Motor neuron (in vitro differentiated cells): ENCODE data around the gene GP5. TPM values are rescaled to one million over a fixed set of nuclear protein-coding genes. Genes with fewer than 3 reads are reported as not detected.
A peak's percentile ranks its signal among the peaks of the same experiment; 100 is the strongest.

Source experiments
- ATAC-seq, 8 experiments: fragments of 200-7000 bp; cut with Tn5 transposase; replicated peaks in 6 of 8; 2 replicates each; pipeline ENCODE4 v1.8.0; 2021; ENCODE audit warnings: mild to moderate bottlenecking in 8 of 8, moderate library complexity in 8 of 8
- H3K27ac ChIP-seq, 2 donors: fragments of 250-450 bp; sonication (Bioruptor Pico); 2 replicates each; pipeline ENCODE4 v1.9.0; 2021; ENCODE audit warnings: antibody characterized with exemption in 2 of 2, mild to moderate bottlenecking in 2 of 2, moderate library complexity in 1 of 2
- H3K4me1 ChIP-seq, 2 donors: fragments of 250-450 bp; sonication (Bioruptor Pico); replicated peaks in 1 of 2; 2 replicates each; pipeline ENCODE4 v1.6.1; 2021; ENCODE audit warnings: antibody characterized with exemption in 2 of 2, mild to moderate bottlenecking in 2 of 2, moderate library complexity in 1 of 2
- H3K4me3 ChIP-seq, 5 donors: fragments of 250-450 bp; sonication (Bioruptor Pico); 2 replicates each; pipeline ENCODE4 v1.9.0; 2021; ENCODE audit warnings: antibody characterized with exemption in 5 of 5, mild to moderate bottlenecking in 5 of 5, moderate library complexity in 4 of 5
- WGBS, 10 experiments: fragments of 450-650 bp; shearing (Covaris generic); methylation state at CpG; one replicate each; pipeline ENCODE4 v1.0.0; 2022; 5-methylcytosine and 5-hydroxymethylcytosine counted together
- in situ Hi-C, 9 experiments: fragments of 400-800 bp; cut with MboI; loops; one replicate each; pipeline ENCODE4 v1.15.0; 2021; ENCODE audit warnings: low sequenced_read_pairs in 9 of 9, low pct_unique_long_range_greater_than_20kb in 2 of 9; ENCODE audit not compliant: unreplicated experiment in 9 of 9
- total RNA-seq, 8 experiments: library from RNA; unstranded; fragments of 300-600 nt; gene quantifications; 2 replicates each; pipeline versions ENCODE4 v1.2.3 to v1.2.4, GENCODE V29; 2022

GP5 gene
- total RNA-seq, 8 experiments from 2014 or later = 0.05 to 4.0 (median 0.39) TPM

DNA sequence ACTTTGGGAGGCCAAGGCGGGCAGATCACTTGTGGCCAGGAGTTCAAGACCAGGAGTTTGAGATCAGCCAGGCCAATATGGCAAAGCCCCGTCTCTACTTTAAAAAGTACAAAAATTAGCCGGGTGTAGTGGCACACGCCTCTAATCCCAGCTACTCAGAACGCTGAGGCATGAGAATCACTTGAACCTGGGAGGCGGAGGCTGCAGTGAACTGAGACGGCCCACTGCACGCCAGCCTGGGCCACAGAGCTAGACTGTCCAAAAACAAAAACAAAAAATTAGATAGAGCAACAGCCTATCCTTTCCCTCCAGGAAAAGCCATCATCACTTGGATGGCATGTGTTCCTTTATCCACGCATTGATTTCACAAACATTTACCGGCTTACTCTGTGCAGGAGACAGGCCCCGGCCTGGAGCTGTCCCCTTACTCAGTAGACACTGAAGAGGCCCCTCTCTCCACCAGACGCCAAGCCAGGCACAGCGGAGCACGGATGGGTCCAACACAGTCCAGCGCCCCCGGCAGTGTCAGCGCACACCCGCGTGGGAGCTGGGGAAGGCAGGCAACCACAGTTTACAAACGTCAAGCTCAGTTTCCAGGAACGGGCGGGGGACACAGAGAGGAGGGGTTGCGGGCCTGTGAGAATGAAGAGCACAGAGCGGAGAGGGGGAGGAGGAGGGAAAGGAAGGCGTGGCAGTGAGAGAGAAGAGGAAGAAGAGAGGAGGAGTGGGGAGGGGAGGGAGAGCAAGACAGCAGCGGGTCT is 3.1 kb downstream of the GP5 start:
- Histone ChIP-seq H3K27ac (peak overlapping the region; percentile 47 to 72), H3K4me3 (no peak overlapping the region), H3K4me1 (peaks cover 22 to 29% of the 10 kb centered on the region in 2 donors)
- 60 to 80% (median 69%) methylated on average over 2 to 5 of the region's 26 CpGs; no CpG with 5 or more reads in 5 of the 10 experiments for WGBS, 10 experiments
- in situ Hi-C loops = loop anchor here in 1 of 9 experiments (10.0 kb wide), 1 partner anchor 61 kb away; no protein-coding TSS in a partner anchor
- ATAC-seq = peak; percentile 66 to 87 (median 73)

DNA sequence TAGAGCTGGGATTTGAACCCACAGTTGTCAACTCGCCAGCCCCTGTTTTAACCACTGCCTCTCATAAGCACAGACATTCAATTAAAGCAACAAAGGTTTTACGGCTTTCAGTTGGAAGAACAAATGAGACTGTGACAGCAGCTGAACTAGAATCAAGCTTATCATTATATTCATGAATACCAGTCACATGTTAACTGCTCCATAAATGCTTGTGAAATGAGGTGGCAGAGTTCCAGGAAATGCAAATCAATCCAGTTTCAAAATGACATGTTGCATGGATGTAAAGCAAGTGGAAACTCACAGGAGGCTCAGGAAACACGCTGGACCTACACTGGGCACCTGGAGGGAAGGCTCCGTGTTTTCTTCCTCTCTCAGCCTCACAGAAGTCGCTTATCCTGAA is 3.9 kb downstream of the GP5 start:
- WGBS, 10 experiments = 14 to 95% (median 54%) methylated on average over 1 to 5 of the region's 5 CpGs; no CpG with 5 or more reads in 1 of the 10 experiments
- peak; percentile 56 to 88 (median 71) for ATAC-seq
- peaks cover 22 to 29% of the 10 kb centered on the region in 2 donors for H3K4me1 ChIP-seq
- H3K4me3 ChIP-seq = no peak overlapping the region
- peak overlapping the region; percentile 51 to 72 for H3K27ac ChIP-seq
- in situ Hi-C loops = loop anchor here in 1 of 9 experiments (10.0 kb wide), 1 partner anchor 60 kb away; no protein-coding TSS in a partner anchor

DNA sequence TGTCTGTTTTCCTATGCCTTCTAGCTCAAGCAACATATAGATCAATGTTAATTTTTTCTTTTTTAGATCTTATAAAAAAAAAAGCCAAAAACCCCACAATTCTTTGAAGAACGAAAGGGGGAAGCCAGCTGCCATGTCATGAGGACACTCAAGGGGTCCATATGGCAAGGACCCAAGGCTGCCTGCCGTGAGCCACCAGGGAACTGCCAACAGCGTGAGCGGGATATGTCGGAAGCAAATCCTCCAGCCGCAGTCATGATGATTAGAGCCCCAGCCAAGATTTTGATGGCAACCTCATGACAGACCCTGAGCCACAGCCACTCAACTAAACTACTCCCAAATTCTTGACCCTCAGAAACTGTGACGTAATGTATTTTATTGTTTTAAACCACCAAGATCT is 6.5 kb downstream of the GP5 start:
- H3K4me3 ChIP-seq = no peak overlapping the region
- peaks cover 22 to 23% of the 10 kb centered on the region in 2 donors for H3K4me1 ChIP-seq
- H3K27ac ChIP-seq = no peak overlapping the region
- in situ Hi-C loops = loop anchor here in 1 of 9 experiments (10.0 kb wide), 1 partner anchor 58 kb away; no protein-coding TSS in a partner anchor
- 40 to 100% (median 92%) methylated on average over 1 to 7 of the region's 7 CpGs; no CpG with 5 or more reads in 1 of the 10 experiments for WGBS, 10 experiments
- ATAC-seq = no peak

DNA sequence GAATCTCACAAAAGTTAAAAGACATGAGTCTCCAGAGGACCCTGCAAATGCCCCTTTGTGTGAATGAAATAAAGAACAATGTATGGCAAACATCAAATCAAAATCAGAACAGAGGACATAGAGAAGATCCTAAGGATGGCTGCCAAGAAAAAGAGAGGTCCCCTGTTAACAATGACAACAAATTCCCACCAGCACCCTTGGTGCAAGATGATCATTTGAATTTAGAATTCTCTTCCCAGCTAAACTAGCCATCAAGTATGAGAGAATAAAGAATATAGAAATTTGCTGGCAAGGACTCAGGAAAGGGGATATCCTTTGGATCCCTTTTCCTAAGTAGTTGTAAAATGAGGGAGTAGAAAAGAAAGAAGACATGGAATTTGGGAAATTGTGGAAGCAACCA is 8.2 kb downstream of the GP5 start:
- Histone ChIP-seq H3K27ac (no peak overlapping the region), H3K4me1 (peaks cover 16 to 23% of the 10 kb centered on the region in 2 donors), H3K4me3 (no peak overlapping the region)
- no peak for ATAC-seq
- in situ Hi-C loops = loop anchor here in 1 of 9 experiments (10.0 kb wide), 1 partner anchor 56 kb away; no protein-coding TSS in a partner anchor

DNA sequence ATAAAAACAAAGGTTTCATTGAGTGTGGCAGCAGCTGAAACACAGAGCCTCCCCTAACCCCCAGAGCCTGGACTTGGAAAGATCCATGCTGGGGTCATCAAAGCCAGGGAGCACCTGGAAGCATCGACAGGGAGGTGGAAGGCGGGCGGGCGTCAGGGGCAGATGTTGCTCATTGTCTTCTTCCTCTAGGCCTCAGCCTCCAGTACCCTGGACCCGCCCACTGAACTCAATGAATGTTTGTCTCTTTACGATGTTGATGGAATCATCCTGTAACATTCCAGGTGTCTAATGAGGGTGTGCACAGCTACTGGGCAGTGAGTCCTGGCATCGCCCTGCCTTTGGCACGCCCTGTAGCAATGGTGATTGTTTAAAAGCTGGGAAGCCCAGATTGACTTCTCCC is 9.8 kb downstream of the GP5 start:
- H3K4me3 ChIP-seq = no peak overlapping the region
- H3K27ac ChIP-seq = no peak overlapping the region
- peaks cover under 1 to 10% of the 10 kb centered on the region in 2 donors for H3K4me1 ChIP-seq
- 80 to 100% (median 95%) methylated on average over 1 to 6 of the region's 8 CpGs; no CpG with 5 or more reads in 2 of the 10 experiments for WGBS, 10 experiments
- ATAC-seq = no peak
- in situ Hi-C loops = no loop called here

DNA sequence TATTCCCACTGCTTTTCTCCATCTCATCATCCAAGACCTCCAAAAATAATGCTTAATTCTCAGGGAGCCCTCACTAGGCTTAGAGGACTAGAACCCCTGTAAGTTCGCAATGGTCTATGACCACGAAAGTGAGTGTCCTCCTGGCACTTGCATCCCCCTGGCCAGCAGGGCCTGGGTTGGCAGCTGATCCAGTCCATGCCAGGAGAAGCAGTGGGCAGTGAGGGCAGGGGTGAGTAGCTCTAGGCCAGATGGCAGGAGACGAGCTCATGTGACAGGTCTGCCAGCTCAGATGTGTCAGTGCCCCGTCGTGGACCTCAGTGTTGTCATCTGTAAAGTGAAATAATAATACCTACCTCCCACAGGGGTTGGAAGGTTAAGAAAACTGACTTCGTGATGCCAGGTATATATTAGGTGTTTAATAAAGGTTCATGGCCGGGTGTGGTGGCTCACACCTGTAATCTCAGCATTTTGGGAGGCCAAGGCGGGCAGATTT is 11.1 kb downstream of the GP5 start:
- H3K4me1 ChIP-seq = peaks cover 0 to 8% of the 10 kb centered on the region in 2 donors
- WGBS, 10 experiments = 50 to 100% (median 92%) methylated on average over 1 to 6 of the region's 8 CpGs; no CpG with 5 or more reads in 6 of the 10 experiments
- H3K4me3 ChIP-seq = no peak overlapping the region
- ATAC-seq = no peak
- in situ Hi-C loops = no loop called here
- H3K27ac ChIP-seq = no peak overlapping the region

DNA sequence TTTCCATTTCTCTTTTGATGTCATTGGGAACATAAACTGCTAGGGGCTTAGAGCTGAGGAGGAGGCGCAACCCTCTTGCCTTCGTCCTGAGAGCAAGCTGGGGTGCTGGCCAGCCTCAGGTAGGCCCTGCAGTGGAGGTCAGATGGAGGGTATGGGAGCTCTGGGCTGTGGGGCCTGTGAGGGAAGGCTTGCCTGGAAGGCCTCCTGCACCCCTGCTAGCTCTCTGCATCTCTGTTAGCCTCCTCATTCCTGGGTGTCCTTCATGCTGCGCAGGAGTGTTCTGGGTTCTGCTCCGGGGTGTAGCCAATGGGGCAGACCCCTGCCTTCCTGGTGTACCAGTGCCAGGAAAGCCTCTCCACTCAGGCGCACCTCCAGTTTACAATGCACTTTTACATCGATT is 11.8 kb downstream of the GP5 start:
- in situ Hi-C loops = no loop called here
- ATAC-seq = no peak

DNA sequence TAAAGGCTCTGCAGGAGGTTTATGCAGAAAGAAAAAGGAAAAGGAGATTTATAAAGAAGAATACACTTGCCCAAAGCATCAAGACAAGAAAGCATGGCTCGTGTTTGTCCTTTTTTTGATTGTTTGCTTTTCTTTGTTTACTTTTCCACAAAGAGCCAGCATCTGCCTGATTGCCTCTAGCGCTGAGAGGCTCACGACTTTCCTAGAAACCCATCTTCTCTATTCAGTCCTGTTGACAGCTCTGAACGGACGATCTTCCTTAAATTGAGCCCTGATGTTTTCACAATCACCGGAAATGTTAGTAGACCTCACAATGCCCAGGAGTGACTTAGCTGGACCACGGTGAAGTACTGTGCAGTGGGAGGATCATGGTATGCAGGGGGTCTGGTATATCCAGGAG is 12.4 kb downstream of the GP5 start:
- peaks cover 0 to 14% of the 10 kb centered on the region in 2 donors for H3K4me1 ChIP-seq
- ATAC-seq = peak in 4 of 8 experiments; percentile 19 to 73 (median 32)
- H3K27ac ChIP-seq = no peak overlapping the region
- WGBS, 10 experiments = 7 to 67% (median 36%) methylated on average over 1 to 7 of the region's 7 CpGs; no CpG with 5 or more reads in 1 of the 10 experiments
- in situ Hi-C loops = no loop called here
- no peak overlapping the region for H3K4me3 ChIP-seq

More for the DNA sequence above, 11.8 kb downstream of the GP5 start:
- 73 to 100% (median 94%) methylated on average over 1 to 4 of the region's 6 CpGs; no CpG with 5 or more reads in 2 of the 10 experiments for WGBS, 10 experiments
- Histone ChIP-seq H3K27ac (no peak overlapping the region), H3K4me1 (peaks cover 0 to 13% of the 10 kb centered on the region in 2 donors), H3K4me3 (no peak overlapping the region)

DNA sequence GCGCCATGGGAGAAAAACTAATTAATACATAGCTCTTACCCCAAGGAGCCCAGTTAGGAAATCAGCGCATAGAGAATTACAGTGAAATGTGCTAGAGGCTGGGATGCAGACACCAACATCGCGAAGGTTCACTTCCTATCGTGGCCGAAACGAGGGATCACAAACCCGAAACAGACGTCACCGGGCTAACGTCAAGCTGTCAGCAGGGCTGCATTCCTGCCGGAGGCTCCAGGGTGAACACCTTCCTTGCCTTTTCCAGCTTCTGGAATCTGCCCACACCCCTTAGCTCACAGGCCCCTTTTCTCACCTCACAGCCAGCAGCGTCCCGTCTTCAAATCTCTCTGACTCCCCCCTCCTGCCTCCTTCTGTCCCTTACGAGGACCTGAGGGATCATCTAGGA is 13.0 kb downstream of the GP5 start:
- in situ Hi-C loops = no loop called here
- WGBS, 10 experiments = 50 to 100% (median 93%) methylated on average over 1 to 11 of the region's 15 CpGs; no CpG with 5 or more reads in 1 of the 10 experiments
- ATAC-seq = no peak
- Histone ChIP-seq H3K4me1 (peaks cover 0 to 14% of the 10 kb centered on the region in 2 donors), H3K4me3 (no peak overlapping the region), H3K27ac (no peak overlapping the region)

DNA sequence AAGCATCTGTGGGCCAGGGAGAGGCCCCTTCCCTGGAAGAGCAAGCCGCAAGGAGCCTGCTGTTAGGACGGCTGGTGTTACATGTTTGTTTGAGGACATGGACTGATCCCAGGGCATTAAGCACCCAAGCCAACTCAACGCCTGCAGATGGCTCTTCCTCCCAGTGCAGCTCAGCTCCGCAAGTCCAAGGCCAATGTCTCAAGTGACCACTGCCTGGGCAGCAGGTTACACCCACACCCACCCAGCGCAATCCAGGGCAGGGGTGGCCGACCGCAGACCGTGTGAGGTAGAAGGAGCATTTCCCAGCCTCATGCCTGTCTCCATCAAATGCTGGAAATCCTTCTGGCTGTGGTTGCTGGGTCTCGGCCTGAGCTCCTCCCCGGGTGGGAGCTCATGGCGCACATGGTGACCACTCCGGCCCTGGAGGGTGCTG is 14.5 kb downstream of the GP5 start:
- in situ Hi-C loops = no loop called here
- Histone ChIP-seq H3K27ac (no peak overlapping the region), H3K4me1 (peaks cover 13 to 18% of the 10 kb centered on the region in 2 donors), H3K4me3 (no peak overlapping the region)
- WGBS, 10 experiments = 60 to 100% (median 79%) methylated on average over 1 to 9 of the region's 12 CpGs; no CpG with 5 or more reads in 4 of the 10 experiments
- no peak for ATAC-seq

DNA sequence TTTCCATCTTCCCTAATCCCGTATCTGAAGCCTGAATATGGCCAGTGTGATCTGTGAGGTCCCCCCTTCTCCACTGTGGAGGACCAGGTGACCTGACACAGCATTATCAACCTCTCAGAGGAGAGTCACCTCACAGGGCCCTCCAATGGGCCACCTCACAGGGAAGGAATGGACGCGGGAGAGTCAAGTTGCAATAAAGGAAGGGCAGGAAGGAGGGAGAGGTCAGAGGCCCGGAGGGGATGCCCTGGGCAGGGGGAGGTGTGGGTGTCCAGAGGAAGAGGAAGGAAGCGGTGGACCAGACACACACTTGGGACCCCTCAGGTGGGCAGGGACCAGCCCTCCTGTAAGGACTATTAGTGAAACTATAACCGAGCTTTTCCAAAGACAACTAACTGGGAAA is 14.9 kb downstream of the GP5 start:
- Histone ChIP-seq H3K27ac (no peak overlapping the region), H3K4me3 (no peak overlapping the region), H3K4me1 (peaks cover 17 to 18% of the 10 kb centered on the region in 2 donors)
- in situ Hi-C loops = no loop called here
- ATAC-seq = no peak
- 80 to 100% (median 100%) methylated on average over 1 to 2 of the region's 6 CpGs; no CpG with 5 or more reads in 5 of the 10 experiments for WGBS, 10 experiments

DNA sequence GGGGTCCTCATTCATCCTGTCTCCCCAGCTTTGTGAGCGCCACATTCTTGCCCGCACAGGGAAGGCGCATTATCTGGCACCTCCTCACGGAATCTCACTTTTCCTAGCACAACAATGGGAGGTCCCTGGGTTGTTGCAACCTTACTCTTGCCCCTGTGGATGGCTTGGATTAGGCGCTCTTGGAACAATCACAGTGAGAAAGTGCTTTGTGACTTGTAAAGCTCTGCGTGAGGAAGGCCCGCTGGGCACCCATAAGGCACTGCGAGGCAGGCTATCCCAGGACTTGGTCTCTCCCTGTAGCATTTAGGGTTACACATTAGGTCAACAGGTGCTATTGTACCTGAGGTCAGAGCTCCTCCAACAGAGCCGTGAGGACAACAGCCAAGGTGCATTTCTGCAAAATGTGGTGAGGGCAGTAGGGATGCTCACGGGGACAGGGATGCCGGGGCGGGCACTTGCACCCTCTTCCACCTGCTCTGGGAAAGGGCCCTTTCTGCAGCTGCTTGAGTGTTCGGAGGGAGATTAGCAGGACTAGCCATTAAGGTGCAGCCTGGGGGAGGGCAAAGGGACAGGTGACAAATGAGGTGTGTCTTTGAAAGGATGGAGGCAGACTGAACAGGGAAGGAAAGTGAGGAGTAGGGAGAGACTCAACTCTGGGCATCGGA is 15.7 kb downstream of the GP5 start:
- Histone ChIP-seq H3K27ac (no peak overlapping the region), H3K4me1 (peaks cover 18% of the 10 kb centered on the region in 2 donors), H3K4me3 (no peak overlapping the region)
- in situ Hi-C loops = no loop called here
- WGBS, 10 experiments = 80 to 100% (median 88%) methylated on average over 1 to 5 of the region's 14 CpGs; no CpG with 5 or more reads in 3 of the 10 experiments
- ATAC-seq = no peak

DNA sequence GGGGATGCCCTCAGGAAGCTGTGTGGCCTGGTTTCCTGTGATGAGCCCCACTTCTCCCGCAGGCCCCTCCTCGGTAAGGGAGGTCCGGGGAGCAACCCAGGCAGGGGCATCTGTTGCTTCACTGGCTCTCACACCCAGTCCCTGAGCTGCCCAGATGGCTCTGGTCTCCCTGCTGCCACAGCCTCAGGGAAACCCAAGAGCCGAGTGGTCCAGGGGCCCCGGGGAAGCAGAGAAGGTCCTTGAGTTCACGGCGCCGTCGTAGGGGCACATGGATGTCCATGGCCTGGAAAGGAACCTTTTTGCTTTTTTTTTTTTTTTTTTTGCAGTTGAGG is 16.2 kb downstream of the GP5 start:
- ATAC-seq = no peak
- 47 to 100% (median 90%) methylated on average over 1 to 6 of the region's 9 CpGs; no CpG with 5 or more reads in 5 of the 10 experiments for WGBS, 10 experiments

More for the DNA sequence above, 16.2 kb downstream of the GP5 start:
- H3K27ac ChIP-seq = no peak overlapping the region
- in situ Hi-C loops = no loop called here
- no peak overlapping the region for H3K4me3 ChIP-seq
- H3K4me1 ChIP-seq = peaks cover 18% of the 10 kb centered on the region in 2 donors
